Osteoblast (primary cell): Measurements from ENCODE around the gene BRME1. TPM values are rescaled to one million over a fixed set of nuclear protein-coding genes. Genes with fewer than 3 reads are reported as not detected.

Experiments used
- DNase-seq: peaks from one replicate; pipeline ENCODE4 v3.0.0; 2011; ENCODE audit warnings: low spot score, mixed read lengths; ENCODE audit not compliant: insufficient read length; ENCODE audit errors: missing footprints
- H2AFZ ChIP-seq: 2 replicates; pipeline ENCODE4 v1.6.0; 2011; ENCODE audit warnings: mild to moderate bottlenecking, low read length
- H3K27ac ChIP-seq: 2 replicates; pipeline ENCODE4 v1.5.1; 2011; ENCODE audit warnings: mild to moderate bottlenecking, low read depth, low read length, moderate library complexity
- H3K27me3 ChIP-seq: 2 replicates; pipeline ENCODE4 v1.6.0; 2012; ENCODE audit warnings: mild to moderate bottlenecking, control low read depth, inconsistent platforms, low read length, moderate library complexity; ENCODE audit not compliant: insufficient read depth
- H3K36me3 ChIP-seq: 2 replicates; pipeline ENCODE4 v1.5.1; 2011; ENCODE audit warnings: mild to moderate bottlenecking, low read length, control low read depth, moderate library complexity; ENCODE audit not compliant: insufficient read depth
- H3K4me1 ChIP-seq: 2 replicates; pipeline ENCODE4 v1.5.1; 2011; ENCODE audit warnings: mild to moderate bottlenecking, low read length, control low read depth, moderate library complexity; ENCODE audit not compliant: insufficient read depth
- H3K4me2 ChIP-seq: 2 replicates; pipeline ENCODE4 v1.6.0; 2011; ENCODE audit warnings: mild to moderate bottlenecking, low read length; ENCODE audit not compliant: insufficient read depth
- H3K4me3 ChIP-seq: fragments of 200-600 bp; sonication (generic); 3 replicates; pipeline ENCODE4 v1.5.1; 2012; ENCODE audit warnings: mild to moderate bottlenecking, low read length, inconsistent platforms; ENCODE audit not compliant: insufficient read depth
- H3K79me2 ChIP-seq: 2 replicates; pipeline ENCODE4 v1.6.0; 2012; ENCODE audit warnings: mild to moderate bottlenecking, low read length, control low read depth, inconsistent platforms; ENCODE audit not compliant: insufficient read depth
- H3K9me3 ChIP-seq: 2 replicates; pipeline ENCODE4 v1.5.1; 2011; ENCODE audit warnings: low read depth, low read length, control low read depth
- H4K20me1 ChIP-seq: 2 replicates; pipeline ENCODE4 v1.6.0; 2012; ENCODE audit warnings: mild to moderate bottlenecking, low read length, control low read depth; ENCODE audit not compliant: insufficient read depth
- CTCF ChIP-seq: IDR thresholded peaks from 2 replicates; pipeline ENCODE4 v1.5.1; 2011; ENCODE audit warnings: mild to moderate bottlenecking, low read depth, low read length, moderate library complexity; ENCODE audit errors: extremely low read depth
- total RNA-seq: library from RNA; depleted of rRNA; stranded (reverse); fragments of >200 nt; gene quantifications from 2 replicates; pipeline ENCODE4 v1.2.3, GENCODE V29; 2012

The BRME1 gene
- total RNA-seq, 1 donor, result 0.72 TPM

GRCh38 chr19:13864667-13865570 lies 41.0 kb downstream of the BRME1 start:
- Histone ChIP-seq H3K4me3 (peak overlapping the region; percentile 74), H3K27ac (no peak overlapping the region), H4K20me1 (peaks cover 3% of the 10 kb centered on the region), H3K36me3 (no peaks in the 10 kb centered on the region), H3K79me2 (peaks cover 3% of the 10 kb centered on the region), H3K27me3 (peaks cover 8% of the 10 kb centered on the region), H3K4me1 (peaks cover 9% of the 10 kb centered on the region), H3K4me2 (peak overlapping the region; percentile 89), H2AFZ (no peak overlapping the region), H3K9me3 (no peaks in the 10 kb centered on the region)
- TF ChIP-seq CTCF, result no peak
- peak; percentile 88 for DNase-seq

GRCh38 chr19:13864046-13864666 lies 41.8 kb downstream of the BRME1 start:
- H2AFZ ChIP-seq, result no peak overlapping the region
- no peak for TF ChIP-seq CTCF
- no peak overlapping the region for H3K4me3 ChIP-seq
- H3K9me3 ChIP-seq, result no peaks in the 10 kb centered on the region
- no peaks in the 10 kb centered on the region for H3K36me3 ChIP-seq
- H3K27ac ChIP-seq, result no peak overlapping the region
- peak; percentile 85 for DNase-seq
- H3K79me2 ChIP-seq, result peaks cover 3% of the 10 kb centered on the region
- no peak overlapping the region for H3K4me2 ChIP-seq
- H3K4me1 ChIP-seq, result peaks cover 9% of the 10 kb centered on the region
- H3K27me3 ChIP-seq, result peaks cover 8% of the 10 kb centered on the region
- H4K20me1 ChIP-seq, result peaks cover 3% of the 10 kb centered on the region

GRCh38 chr19:13861714-13862531 lies 44.0 kb downstream of the BRME1 start:
- H3K27me3 ChIP-seq, result peaks cover 8% of the 10 kb centered on the region
- peak; percentile 79 for TF ChIP-seq CTCF
- peak overlapping the region; percentile 74 for H2AFZ ChIP-seq
- peak overlapping the region; percentile 71 for H3K4me3 ChIP-seq
- H3K4me2 ChIP-seq, result peak overlapping the region; percentile 82
- H3K27ac ChIP-seq, result peak overlapping the region; percentile 79
- H3K79me2 ChIP-seq, result peaks cover 3% of the 10 kb centered on the region
- no peaks in the 10 kb centered on the region for H3K9me3 ChIP-seq
- peak; percentile 100 for DNase-seq
- no peaks in the 10 kb centered on the region for H3K36me3 ChIP-seq
- peaks cover 9% of the 10 kb centered on the region for H3K4me1 ChIP-seq
- H4K20me1 ChIP-seq, result peaks cover 3% of the 10 kb centered on the region

DNA sequence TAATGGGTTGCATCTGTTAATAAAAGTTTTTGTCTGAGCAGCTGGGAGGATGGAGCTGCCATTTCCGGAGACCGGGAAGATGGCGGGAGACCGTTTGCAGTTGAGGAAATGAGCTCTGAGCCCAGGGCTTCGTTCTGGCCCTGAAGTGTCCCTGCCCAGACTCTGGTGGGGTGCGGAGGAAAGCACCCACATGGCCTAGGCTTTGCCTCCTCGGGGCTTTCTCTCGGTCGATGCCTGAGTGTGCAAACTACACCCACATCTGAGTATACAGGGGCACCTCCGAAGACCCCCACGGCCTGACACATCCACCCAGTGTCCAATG lies 44.6 kb downstream of the BRME1 start:
- peaks cover 3% of the 10 kb centered on the region for H4K20me1 ChIP-seq
- peak overlapping the region; percentile 74 for H2AFZ ChIP-seq
- no peaks in the 10 kb centered on the region for H3K79me2 ChIP-seq
- H3K4me2 ChIP-seq, result peak overlapping the region; percentile 82
- peaks cover 5% of the 10 kb centered on the region for H3K27me3 ChIP-seq
- TF ChIP-seq CTCF, result no peak
- peak overlapping the region; percentile 79 for H3K27ac ChIP-seq
- no peaks in the 10 kb centered on the region for H3K9me3 ChIP-seq
- no peaks in the 10 kb centered on the region for H3K36me3 ChIP-seq
- DNase-seq, result no peak
- peaks cover 9% of the 10 kb centered on the region for H3K4me1 ChIP-seq
- peak overlapping the region; percentile 71 for H3K4me3 ChIP-seq
